HepG2 (cell line): ENCODE results near the gene EEF1AKMT3. TPM values are rescaled to one million over a fixed set of nuclear protein-coding genes. Genes with fewer than 3 reads are reported as not detected.

Experiments used
- AKAP8 ChIP-seq: sonication (generic); formaldehyde crosslinking; IDR thresholded peaks from 2 replicates; pipeline ENCODE4 v1.5.1; 2020; ENCODE audit warnings: mild to moderate bottlenecking, missing genetic modification reagents
- HNRNPUL1 ChIP-seq: fragments of 200-400 bp; formaldehyde crosslinking; IDR thresholded peaks from 2 replicates; pipeline ENCODE4 v1.6.1; 2017; ENCODE audit warnings: low read depth, mild to moderate bottlenecking, low read length, moderate library complexity
- KDM3A ChIP-seq: IDR thresholded peaks from 2 replicates; pipeline ENCODE4 v1.6.1; 2018; ENCODE audit warnings: low read depth, missing compliant biosample characterization
- MTF2 ChIP-seq: sonication (generic); formaldehyde crosslinking; IDR thresholded peaks from 2 replicates; pipeline ENCODE4 v1.5.0; 2020; ENCODE audit warnings: missing genetic modification reagents, borderline replicate concordance
- SOX6 ChIP-seq, 2 experiments: fragments of 450-650 bp in 1 of 2; sonication (generic) in 1 of 2; formaldehyde crosslinking in 1 of 2; IDR thresholded peaks; 2 replicates each; pipeline versions ENCODE4 v1.4.0 to v1.6.1; 2017 to 2020; ENCODE audit warnings: antibody characterized with exemption in 1 of 2, mild to moderate bottlenecking in 1 of 2, missing genetic modification reagents in 1 of 2
- SPEN ChIP-seq: sonication (generic); formaldehyde crosslinking; IDR thresholded peaks from 2 replicates; pipeline ENCODE4 v1.5.1; 2020; ENCODE audit warnings: low read depth, mild to moderate bottlenecking, missing genetic modification reagents
- ZNF232 ChIP-seq: sonication (generic); formaldehyde crosslinking; IDR thresholded peaks from 2 replicates; pipeline ENCODE4 v1.4.0; 2020; ENCODE audit warnings: missing genetic modification reagents, borderline replicate concordance
- ZNF274 ChIP-seq: sonication (generic); formaldehyde crosslinking; IDR thresholded peaks from 2 replicates; pipeline ENCODE4 v1.5.1; 2020; ENCODE audit warnings: mild to moderate bottlenecking, missing genetic modification reagents
- ZNF746 ChIP-seq: sonication (generic); formaldehyde crosslinking; IDR thresholded peaks from 2 replicates; pipeline ENCODE4 v1.8.0; 2022; ENCODE audit warnings: mild to moderate bottlenecking, missing genetic modification reagents
- polyA plus RNA-seq, 8 experiments: library from polyadenylated mRNA; depleted of rRNA in 3 of 8; stranded (reverse) in 7 of 8; unstranded in 1 of 8; fragments of >200 nt; fragmentation: Illumina TruSeq in 4 of 8; extraction: Trizol in 4 of 8; gene quantifications; 2 replicates each; pipeline versions ENCODE4 v1.2.1 to v1.2.3, GENCODE V29; 2011 to 2016; ENCODE audit warnings: low read depth in 4 of 8, missing spikeins in 1 of 8, mixed read lengths in 1 of 8; ENCODE audit not compliant: insufficient read depth in 1 of 8
- total RNA-seq, 5 experiments: library from RNA; depleted of rRNA; stranded (reverse); fragments of >200 nt; fragmentation: Illumina TruSeq; extraction: Trizol; gene quantifications; 2 replicates each; pipeline ENCODE4 v1.2.3, GENCODE V29; 2016; ENCODE audit warnings: low read depth in 1 of 5
- TF ChIP-seq, protein P1 (sequence below): sonication (generic); formaldehyde crosslinking; IDR thresholded peaks from 2 replicates; pipeline ENCODE4 v1.4.0; 2020; ENCODE audit warnings: missing genetic modification reagents, borderline replicate concordance
- TF ChIP-seq, protein P2 (sequence below): sonication (generic); formaldehyde crosslinking; IDR thresholded peaks from 2 replicates; pipeline ENCODE4 v1.4.0; 2020; ENCODE audit warnings: missing genetic modification reagents
- TF ChIP-seq, protein P3 (sequence below): sonication (generic); formaldehyde crosslinking; conservative IDR thresholded peaks from 2 replicates; pipeline ENCODE4 v1.4.0; 2020; ENCODE audit warnings: missing genetic modification reagents
- TF ChIP-seq, protein P4 (sequence below), 2 experiments: IDR thresholded peaks; 2 replicates each; pipeline ENCODE4 v1.6.1; 2011 to 2012; ENCODE audit warnings: low read length in 2 of 2, borderline replicate concordance in 1 of 2, low read depth in 1 of 2, mild to moderate bottlenecking in 1 of 2, moderate library complexity in 1 of 2
- TF ChIP-seq, protein P5 (sequence below): sonication (generic); formaldehyde crosslinking; IDR thresholded peaks from 2 replicates; pipeline ENCODE4 v1.5.0; 2020; ENCODE audit warnings: mild to moderate bottlenecking, missing genetic modification reagents, moderate library complexity

Gene EEF1AKMT3
- total and polyA plus RNA-seq, 2 of the 13 experiments (the other 11 are each of a cell fraction or from before 2014, with no cell fraction given): 4.7 to 11.4 TPM

DNA sequence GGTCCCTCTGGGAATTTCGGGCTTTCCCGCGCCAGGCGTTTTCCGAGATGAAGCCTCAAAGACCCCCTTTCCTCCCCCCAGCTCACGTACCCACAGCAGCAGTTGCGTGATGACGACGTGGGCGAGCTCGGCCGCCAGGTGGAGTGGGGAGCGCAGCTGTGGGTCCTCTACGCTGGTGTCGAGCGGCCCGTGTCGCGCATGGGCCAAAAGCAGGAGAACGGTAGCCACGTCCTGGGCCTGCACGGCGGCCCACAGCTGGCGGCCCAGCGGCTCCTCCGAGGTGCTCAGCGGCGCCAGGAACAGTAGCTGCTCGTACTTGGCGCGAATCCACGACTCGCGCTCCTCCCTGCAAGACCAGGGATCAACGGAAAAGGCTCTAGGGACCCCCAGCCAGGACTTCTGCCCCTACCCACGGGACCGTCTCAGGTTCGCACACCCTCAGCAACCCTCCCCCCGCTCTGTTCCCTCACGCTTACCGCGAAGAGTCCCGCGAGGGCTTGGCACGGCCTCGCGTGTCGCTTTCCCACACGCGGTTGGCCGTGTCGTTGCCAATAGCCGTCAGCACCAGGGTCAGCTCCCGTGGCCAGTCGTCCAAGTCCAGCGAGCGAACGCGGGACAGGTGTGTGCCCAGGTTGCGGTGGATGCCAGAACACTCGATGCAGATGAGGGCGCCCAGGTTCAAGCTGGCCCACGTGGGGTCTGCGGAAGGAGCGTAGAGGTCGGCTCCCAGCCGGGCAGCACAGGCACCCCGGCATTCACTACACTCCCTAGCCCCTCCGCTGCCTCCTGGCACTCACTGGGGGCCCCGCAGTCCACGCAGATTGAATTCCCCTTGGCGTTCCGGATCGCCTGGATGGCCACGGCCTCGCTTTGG, 45.3 kb upstream of the EEF1AKMT3 start (continued):
- TF ChIP-seq, protein P1, sequence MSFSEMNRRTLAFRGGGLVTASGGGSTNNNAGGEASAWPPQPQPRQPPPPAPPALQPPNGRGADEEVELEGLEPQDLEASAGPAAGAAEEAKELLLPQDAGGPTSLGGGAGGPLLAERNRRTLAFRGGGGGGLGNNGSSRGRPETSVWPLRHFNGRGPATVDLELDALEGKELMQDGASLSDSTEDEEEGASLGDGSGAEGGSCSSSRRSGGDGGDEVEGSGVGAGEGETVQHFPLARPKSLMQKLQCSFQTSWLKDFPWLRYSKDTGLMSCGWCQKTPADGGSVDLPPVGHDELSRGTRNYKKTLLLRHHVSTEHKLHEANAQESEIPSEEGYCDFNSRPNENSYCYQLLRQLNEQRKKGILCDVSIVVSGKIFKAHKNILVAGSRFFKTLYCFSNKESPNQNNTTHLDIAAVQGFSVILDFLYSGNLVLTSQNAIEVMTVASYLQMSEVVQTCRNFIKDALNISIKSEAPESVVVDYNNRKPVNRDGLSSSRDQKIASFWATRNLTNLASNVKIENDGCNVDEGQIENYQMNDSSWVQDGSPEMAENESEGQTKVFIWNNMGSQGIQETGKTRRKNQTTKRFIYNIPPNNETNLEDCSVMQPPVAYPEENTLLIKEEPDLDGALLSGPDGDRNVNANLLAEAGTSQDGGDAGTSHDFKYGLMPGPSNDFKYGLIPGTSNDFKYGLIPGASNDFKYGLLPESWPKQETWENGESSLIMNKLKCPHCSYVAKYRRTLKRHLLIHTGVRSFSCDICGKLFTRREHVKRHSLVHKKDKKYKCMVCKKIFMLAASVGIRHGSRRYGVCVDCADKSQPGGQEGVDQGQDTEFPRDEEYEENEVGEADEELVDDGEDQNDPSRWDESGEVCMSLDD (CRISPR knock-in tag): no peak
- no peak for TF ChIP-seq SPEN
- TF ChIP-seq, protein P2, sequence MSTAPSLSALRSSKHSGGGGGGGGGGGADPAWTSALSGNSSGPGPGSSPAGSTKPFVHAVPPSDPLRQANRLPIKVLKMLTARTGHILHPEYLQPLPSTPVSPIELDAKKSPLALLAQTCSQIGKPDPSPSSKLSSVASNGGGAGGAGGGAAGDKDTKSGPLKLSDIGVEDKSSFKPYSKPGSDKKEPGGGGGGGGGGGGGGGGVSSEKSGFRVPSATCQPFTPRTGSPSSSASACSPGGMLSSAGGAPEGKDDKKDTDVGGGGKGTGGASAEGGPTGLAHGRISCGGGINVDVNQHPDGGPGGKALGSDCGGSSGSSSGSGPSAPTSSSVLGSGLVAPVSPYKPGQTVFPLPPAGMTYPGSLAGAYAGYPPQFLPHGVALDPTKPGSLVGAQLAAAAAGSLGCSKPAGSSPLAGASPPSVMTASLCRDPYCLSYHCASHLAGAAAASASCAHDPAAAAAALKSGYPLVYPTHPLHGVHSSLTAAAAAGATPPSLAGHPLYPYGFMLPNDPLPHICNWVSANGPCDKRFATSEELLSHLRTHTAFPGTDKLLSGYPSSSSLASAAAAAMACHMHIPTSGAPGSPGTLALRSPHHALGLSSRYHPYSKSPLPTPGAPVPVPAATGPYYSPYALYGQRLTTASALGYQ (CRISPR knock-in tag): no peak
- no peak for TF ChIP-seq ZNF232 (CRISPR knock-in tag)
- 0 out of 2 replicates have a peak, but pooled peaks have one; percentile 18 for TF ChIP-seq ZNF274
- 0 out of 2 replicates have a peak, but pooled peaks have one; percentile 6 for TF ChIP-seq AKAP8
- TF ChIP-seq, protein P3, sequence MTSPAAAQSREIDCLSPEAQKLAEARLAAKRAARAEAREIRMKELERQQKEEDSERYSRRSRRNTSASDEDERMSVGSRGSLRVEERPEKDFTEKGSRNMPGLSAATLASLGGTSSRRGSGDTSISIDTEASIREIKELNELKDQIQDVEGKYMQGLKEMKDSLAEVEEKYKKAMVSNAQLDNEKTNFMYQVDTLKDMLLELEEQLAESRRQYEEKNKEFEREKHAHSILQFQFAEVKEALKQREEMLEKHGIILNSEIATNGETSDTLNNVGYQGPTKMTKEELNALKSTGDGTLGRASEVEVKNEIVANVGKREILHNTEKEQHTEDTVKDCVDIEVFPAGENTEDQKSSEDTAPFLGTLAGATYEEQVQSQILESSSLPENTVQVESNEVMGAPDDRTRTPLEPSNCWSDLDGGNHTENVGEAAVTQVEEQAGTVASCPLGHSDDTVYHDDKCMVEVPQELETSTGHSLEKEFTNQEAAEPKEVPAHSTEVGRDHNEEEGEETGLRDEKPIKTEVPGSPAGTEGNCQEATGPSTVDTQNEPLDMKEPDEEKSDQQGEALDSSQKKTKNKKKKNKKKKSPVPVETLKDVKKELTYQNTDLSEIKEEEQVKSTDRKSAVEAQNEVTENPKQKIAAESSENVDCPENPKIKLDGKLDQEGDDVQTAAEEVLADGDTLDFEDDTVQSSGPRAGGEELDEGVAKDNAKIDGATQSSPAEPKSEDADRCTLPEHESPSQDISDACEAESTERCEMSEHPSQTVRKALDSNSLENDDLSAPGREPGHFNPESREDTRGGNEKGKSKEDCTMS (CRISPR knock-in tag): no peak
- TF ChIP-seq, protein P4, sequence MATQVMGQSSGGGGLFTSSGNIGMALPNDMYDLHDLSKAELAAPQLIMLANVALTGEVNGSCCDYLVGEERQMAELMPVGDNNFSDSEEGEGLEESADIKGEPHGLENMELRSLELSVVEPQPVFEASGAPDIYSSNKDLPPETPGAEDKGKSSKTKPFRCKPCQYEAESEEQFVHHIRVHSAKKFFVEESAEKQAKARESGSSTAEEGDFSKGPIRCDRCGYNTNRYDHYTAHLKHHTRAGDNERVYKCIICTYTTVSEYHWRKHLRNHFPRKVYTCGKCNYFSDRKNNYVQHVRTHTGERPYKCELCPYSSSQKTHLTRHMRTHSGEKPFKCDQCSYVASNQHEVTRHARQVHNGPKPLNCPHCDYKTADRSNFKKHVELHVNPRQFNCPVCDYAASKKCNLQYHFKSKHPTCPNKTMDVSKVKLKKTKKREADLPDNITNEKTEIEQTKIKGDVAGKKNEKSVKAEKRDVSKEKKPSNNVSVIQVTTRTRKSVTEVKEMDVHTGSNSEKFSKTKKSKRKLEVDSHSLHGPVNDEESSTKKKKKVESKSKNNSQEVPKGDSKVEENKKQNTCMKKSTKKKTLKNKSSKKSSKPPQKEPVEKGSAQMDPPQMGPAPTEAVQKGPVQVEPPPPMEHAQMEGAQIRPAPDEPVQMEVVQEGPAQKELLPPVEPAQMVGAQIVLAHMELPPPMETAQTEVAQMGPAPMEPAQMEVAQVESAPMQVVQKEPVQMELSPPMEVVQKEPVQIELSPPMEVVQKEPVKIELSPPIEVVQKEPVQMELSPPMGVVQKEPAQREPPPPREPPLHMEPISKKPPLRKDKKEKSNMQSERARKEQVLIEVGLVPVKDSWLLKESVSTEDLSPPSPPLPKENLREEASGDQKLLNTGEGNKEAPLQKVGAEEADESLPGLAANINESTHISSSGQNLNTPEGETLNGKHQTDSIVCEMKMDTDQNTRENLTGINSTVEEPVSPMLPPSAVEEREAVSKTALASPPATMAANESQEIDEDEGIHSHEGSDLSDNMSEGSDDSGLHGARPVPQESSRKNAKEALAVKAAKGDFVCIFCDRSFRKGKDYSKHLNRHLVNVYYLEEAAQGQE (IDR thresholded peaks at IDR 0.05; ENCODE audit: borderline replicate concordance in 1 of 2, low read depth in 1 of 2, low read length in 2 of 2): peak; percentile 74 to 88
- TF ChIP-seq, protein P5, sequence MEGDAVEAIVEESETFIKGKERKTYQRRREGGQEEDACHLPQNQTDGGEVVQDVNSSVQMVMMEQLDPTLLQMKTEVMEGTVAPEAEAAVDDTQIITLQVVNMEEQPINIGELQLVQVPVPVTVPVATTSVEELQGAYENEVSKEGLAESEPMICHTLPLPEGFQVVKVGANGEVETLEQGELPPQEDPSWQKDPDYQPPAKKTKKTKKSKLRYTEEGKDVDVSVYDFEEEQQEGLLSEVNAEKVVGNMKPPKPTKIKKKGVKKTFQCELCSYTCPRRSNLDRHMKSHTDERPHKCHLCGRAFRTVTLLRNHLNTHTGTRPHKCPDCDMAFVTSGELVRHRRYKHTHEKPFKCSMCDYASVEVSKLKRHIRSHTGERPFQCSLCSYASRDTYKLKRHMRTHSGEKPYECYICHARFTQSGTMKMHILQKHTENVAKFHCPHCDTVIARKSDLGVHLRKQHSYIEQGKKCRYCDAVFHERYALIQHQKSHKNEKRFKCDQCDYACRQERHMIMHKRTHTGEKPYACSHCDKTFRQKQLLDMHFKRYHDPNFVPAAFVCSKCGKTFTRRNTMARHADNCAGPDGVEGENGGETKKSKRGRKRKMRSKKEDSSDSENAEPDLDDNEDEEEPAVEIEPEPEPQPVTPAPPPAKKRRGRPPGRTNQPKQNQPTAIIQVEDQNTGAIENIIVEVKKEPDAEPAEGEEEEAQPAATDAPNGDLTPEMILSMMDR (CRISPR knock-in tag): peak; percentile 12; the same call in 1 of the 2 replicates
- no peak for TF ChIP-seq SOX6 (IDR thresholded peaks at IDR 0.05)
- no peak for TF ChIP-seq SOX6 (CRISPR knock-in tag; IDR thresholded peaks at IDR 0.05)
- no peak for TF ChIP-seq MTF2 (CRISPR knock-in tag)
- no peak for TF ChIP-seq ZNF746 (CRISPR knock-in tag)
- TF ChIP-seq KDM3A (CRISPR knock-in tag): no peak
- no peak for TF ChIP-seq HNRNPUL1
